GM06990 (cell line): ENCODE measurements around the gene MANSC1.
"Not testable (repeated sequence)": the region's sequence is repeated elsewhere in the genome, so short reads cannot be mapped to it uniquely, and the experiment has no call there.

ENCODE experiments used
- DNase-seq: peaks from one replicate; pipeline ENCODE4 v3.0.0-alpha.2; 2011; ENCODE audit not compliant: insufficient read length; ENCODE audit errors: extremely low read depth
- H3K27me3 ChIP-seq: replicated peaks from 2 replicates; pipeline ENCODE4 v1.6.0; 2011; ENCODE audit warnings: low read length; ENCODE audit not compliant: control insufficient read depth, insufficient read depth
- H3K36me3 ChIP-seq: 2 replicates; pipeline ENCODE4 v1.5.1; 2011; ENCODE audit warnings: low read length; ENCODE audit not compliant: control insufficient read depth, insufficient read depth
- H3K4me3 ChIP-seq: replicated peaks from 2 replicates; pipeline ENCODE4 v1.5.1; 2011; ENCODE audit warnings: low read depth, mild to moderate bottlenecking, control low read depth, low read length
- TF ChIP-seq, protein P1 (sequence below): IDR thresholded peaks from 2 replicates; pipeline ENCODE4 v1.5.1; 2011; ENCODE audit warnings: low read length, control low read depth, mild to moderate bottlenecking, inconsistent platforms; ENCODE audit not compliant: insufficient read depth, poor library complexity, severe bottlenecking

The MANSC1 gene

DNA sequence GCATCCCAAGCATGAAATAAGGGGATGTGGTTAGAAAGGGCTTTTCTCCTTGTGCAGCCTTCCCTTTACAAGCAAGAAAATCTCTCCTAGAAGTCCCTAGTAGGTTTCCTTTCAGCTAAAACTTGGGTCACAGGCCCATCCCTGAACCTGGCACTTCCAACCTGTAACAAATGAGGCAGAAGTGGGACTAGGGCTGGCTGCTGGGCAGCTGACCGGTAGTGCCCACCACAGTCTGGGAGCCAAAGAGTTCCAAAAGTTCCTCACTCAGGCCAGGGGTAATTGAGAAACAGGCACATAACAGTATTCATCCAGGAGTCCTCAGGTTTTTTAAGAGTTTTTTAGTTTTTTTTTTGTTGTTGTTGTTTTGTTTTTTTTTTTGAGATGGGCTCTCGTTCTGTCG lies 23.8 kb downstream of the MANSC1 start:
- H3K36me3 ChIP-seq, result no peaks in the 10 kb centered on the region
- no peaks in the 10 kb centered on the region for H3K27me3 ChIP-seq
- DNase-seq, result no peak
- no peak overlapping the region for H3K4me3 ChIP-seq
- TF ChIP-seq, protein P1, sequence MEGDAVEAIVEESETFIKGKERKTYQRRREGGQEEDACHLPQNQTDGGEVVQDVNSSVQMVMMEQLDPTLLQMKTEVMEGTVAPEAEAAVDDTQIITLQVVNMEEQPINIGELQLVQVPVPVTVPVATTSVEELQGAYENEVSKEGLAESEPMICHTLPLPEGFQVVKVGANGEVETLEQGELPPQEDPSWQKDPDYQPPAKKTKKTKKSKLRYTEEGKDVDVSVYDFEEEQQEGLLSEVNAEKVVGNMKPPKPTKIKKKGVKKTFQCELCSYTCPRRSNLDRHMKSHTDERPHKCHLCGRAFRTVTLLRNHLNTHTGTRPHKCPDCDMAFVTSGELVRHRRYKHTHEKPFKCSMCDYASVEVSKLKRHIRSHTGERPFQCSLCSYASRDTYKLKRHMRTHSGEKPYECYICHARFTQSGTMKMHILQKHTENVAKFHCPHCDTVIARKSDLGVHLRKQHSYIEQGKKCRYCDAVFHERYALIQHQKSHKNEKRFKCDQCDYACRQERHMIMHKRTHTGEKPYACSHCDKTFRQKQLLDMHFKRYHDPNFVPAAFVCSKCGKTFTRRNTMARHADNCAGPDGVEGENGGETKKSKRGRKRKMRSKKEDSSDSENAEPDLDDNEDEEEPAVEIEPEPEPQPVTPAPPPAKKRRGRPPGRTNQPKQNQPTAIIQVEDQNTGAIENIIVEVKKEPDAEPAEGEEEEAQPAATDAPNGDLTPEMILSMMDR, result no peak

DNA sequence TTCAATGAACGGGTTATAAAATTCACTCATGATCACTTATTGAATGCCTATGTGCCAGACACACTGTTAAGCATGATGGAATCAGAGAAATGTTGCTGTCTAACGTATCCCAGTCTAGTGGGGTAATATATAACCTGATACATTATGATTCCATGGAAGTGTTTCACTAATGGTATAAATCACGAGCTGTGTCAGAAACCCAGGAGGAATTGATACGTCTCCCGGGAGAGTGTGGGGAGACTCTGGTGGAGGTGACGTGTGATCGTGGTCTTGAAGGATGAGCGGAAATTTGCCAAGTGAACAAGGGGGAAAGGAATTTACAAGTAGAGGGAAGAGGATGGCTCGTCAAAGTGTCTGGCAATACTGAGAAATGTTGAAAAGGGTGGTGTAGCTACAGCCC lies 26.5 kb downstream of the MANSC1 start:
- Histone ChIP-seq H3K36me3 (no peaks in the 10 kb centered on the region), H3K4me3 (no peak overlapping the region), H3K27me3 (no peaks in the 10 kb centered on the region)
- TF ChIP-seq, protein P1, result no peak
- no peak for DNase-seq

DNA sequence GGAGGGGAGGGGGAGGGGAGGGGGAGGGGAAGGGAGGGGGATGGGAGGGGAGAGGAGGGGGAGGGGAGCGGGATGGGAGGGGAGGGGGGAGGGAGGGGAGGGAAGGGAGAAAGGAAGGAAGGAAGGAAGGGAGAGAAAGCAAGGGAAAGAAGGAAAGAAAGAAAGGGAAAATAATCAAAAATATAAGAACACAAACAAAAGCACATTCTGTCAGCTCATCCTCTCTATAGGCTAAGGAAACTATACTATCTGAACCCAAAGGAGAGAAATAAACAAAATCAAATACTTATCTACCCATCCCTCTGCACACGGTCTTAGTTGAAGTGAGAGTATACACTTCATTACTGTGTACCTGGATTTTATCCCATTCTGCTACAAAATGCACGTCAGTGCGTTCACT lies 26.9 kb downstream of the MANSC1 start:
- Histone ChIP-seq H3K27me3 (no peaks in the 10 kb centered on the region), H3K4me3 (no peak overlapping the region), H3K36me3 (no peaks in the 10 kb centered on the region)
- TF ChIP-seq, protein P1, result no peak
- DNase-seq, result no peak

DNA sequence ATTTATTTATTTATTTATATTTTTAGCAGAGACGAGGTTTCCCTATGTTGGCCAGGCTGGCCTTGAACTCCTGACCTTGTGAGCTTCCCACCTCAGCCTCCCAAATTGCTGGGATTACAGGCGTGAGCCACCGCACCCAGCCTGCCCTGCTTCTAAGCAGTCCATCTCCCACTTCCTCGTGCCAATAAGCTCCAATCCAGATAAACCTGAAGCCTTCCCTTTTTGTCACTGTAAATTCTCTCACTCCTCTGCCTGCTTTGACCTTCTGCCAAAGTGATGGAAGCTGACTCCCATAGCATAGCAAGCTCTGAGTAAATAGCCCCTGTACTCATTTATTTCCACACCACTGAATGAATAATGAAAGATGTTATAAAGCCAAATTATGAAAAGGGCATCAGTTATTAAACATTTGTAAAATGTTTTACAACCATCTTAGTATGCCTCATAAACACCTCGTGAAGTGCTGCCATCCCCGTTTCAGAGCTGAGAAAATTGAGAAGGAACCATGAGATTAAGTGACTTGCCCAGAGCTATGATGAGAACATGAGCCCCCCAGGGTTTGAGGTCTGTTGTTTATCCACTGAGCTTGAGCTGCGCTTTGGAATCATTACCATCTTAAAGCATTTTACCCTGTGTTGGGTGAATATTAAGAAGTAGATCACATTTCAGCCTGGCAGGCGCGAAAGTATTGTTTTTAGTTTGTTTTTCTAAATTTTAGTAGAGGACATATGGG lies 30.4 kb downstream of the MANSC1 start:
- TF ChIP-seq, protein P1, result no peak
- Histone ChIP-seq H3K36me3 (no peaks in the 10 kb centered on the region), H3K27me3 (no peaks in the 10 kb centered on the region), H3K4me3 (no peak overlapping the region)
- DNase-seq, result no peak

DNA sequence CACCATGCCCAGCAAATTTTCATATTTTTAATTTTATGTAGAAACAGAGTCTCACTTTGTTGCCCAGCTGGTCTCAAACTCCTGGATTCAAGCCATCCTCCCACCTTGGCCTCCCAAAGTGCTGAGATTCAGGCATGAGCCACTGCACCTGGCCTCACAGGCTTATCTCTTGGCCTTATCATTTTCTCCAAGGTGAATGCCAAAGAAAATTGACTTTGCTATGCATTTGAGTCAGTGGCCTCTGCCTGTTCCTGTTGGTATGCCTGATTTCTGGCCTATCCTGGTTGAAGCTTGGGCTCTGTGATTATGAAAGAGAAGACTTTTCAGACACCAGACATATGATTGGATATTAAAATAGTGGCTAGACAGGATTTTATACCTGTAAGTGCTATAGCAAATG lies 34.2 kb downstream of the MANSC1 start:
- Histone ChIP-seq H3K36me3 (no peaks in the 10 kb centered on the region), H3K27me3 (no peaks in the 10 kb centered on the region), H3K4me3 (no peak overlapping the region)
- TF ChIP-seq, protein P1, result no peak
- no peak for DNase-seq

DNA sequence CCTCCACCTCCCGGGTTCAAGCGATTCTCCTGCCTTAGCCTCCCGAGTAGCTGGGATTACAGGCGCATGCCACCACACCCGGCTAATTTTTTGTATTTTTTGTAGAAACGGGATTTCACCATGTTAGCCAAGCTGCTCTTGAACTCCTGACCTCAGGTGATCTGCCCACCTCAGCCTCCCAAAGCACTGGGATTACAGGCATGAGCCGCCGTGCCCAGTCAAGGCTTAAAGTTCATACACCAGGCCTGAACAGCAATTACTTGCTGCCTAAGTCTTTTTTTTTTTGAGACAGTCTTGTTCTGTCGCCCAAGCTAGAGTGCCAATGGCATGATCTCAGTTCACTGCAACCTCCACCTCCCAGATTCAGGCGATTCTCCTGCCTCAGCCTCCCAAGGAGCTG lies 39.3 kb downstream of the MANSC1 start:
- not testable (repeated sequence) for H3K27me3 ChIP-seq, H3K4me3 ChIP-seq, DNase-seq, H3K36me3 ChIP-seq
